Measurements from ENCODE around the gene GPR84. TPM values are rescaled to one million over a fixed set of nuclear protein-coding genes. Genes with fewer than 3 reads are reported as not detected.

The GPR84 gene
- total and polyA plus RNA-seq, 9 of the 15 experiments (the other 6 are each of a cell fraction or from before 2014, with no cell fraction given) = 0.07 to 0.18 (median 0.11) TPM; not detected in 5

DNA sequence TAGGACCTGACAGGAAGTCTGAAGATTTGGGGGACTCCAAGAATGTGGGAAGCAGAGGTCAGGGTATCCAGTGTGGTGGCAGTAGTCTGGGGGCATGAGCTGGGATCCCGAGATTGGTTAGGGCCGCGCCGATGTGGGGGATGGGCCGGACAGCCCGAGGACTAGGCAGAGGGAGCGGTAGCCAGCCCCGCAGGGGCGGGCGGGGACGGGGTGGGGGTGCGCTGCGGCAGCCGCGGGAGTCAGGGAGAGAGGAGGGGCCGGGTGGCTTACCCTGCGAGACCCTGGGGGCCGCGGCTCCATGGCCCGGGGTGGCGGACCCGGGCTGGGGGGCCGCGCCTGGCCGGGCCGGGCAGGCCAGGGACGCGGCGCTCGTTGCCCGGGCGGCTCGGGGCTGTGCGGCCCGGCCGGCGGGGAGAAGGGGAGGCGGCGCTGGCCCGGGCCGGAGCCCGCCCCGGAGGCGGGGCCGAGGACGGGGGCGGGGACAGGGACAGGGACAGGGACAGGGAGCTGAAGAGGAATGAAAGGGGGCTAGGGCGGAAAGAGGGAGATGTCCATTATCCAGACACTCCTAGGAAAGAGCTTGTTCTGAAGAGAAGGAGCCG, 14.6 kb upstream of the GPR84 start:
- in situ Hi-C loops (cut with MboI) (no loop called here), intact Hi-C loops (cut with micrococcal nuclease) (loop anchor here (1.0 kb wide), 2 partner anchors 10 to 15 kb away; no protein-coding TSS in a partner anchor)
- peaks cover 12% of the 10 kb centered on the region for H4K20me1 ChIP-seq (replicated peaks; ENCODE audit: control insufficient read depth, insufficient read depth, low read length)
- peak; percentile 96 for ATAC-seq
- peak overlapping the region; percentile 36 for H3K4me3 ChIP-seq
- under 1% methylated on average over 23 of the region's 49 CpGs for WGBS (ENCODE audit: insufficient coverage, low coverage, missing lambda C conversion rate)
- H3K27ac ChIP-seq (ENCODE audit: extremely low read depth, low read depth, low read length) = peak overlapping the region; percentile 22; the same call in 2 of the 3 replicates
- no peaks in the 10 kb centered on the region for H3K27me3 ChIP-seq (ENCODE audit: control insufficient read depth in 2 of 2, insufficient read depth in 2 of 2, low read length in 2 of 2)
- H2AFZ ChIP-seq (ENCODE audit: low read depth, low read length) = no peak overlapping the region
- no peaks in the 10 kb centered on the region for H3K9me3 ChIP-seq (replicated peaks; ENCODE audit: control insufficient read depth, insufficient read depth, low read depth, low read length)
- peaks cover 43 to 48% of the 10 kb centered on the region in 2 experiments; a peak in 4 of 5 replicates for H3K4me1 ChIP-seq (replicated peaks in 1 of 2; ENCODE audit: control insufficient read depth in 2 of 2, insufficient read depth in 2 of 2, low read length in 2 of 2)
- no peak for FAIRE-seq
- peak overlapping the region; percentile 1 to 86; a peak in 3 of 4 replicates for H3K9ac ChIP-seq (ENCODE audit: insufficient read depth in 1 of 2, low read depth in 2 of 2, low read length in 2 of 2)
- BruUV-seq (replicated peaks) = no TSS peak
- peaks cover 89% of the 10 kb centered on the region for H3K36me3 ChIP-seq (ENCODE audit: control insufficient read depth, insufficient read depth, low read length)
- DNase-seq (ENCODE audit: extremely low read depth in 1 of 4, low spot score in 3 of 4) = peak; percentile 82 to 87 (median 86)
- ChIA-PET CTCF (ENCODE audit: low intra/inter-chr PET ratio) (interaction anchor here (0.7 to 3.8 kb wide), 12 partner anchors 10 to 394 kb away, joined by 3 to 50 read pairs (median 8); partner anchors contain the start of genes COPZ1 and HOXC10), POLR2A (interaction anchor here (0.8 to 1.7 kb wide), 8 partner anchors 9 to 172 kb away, joined by 3 to 11 read pairs (median 5); no protein-coding TSS in a partner anchor)
- peak overlapping the region; percentile 84 for H3K4me2 ChIP-seq (ENCODE audit: insufficient read depth, low read length)
- H3K9me1 ChIP-seq (ENCODE audit: control insufficient read depth, insufficient read depth, low read length) = peaks cover 8% of the 10 kb centered on the region
- H3K79me2 ChIP-seq (ENCODE audit: control insufficient read depth, insufficient read depth, low read length) = peaks cover 54% of the 10 kb centered on the region
- TF ChIP-seq HMGN3 (IDR thresholded peaks at IDR 0.05; ENCODE audit: borderline replicate concordance, extremely low read depth, insufficient read length, low read depth, low read length) (peak; percentile 58), DACH1 (IDR thresholded peaks at IDR 0.05; ENCODE audit: partially characterized antibody) (no peak), IFI16 (CRISPR knock-in tag; IDR thresholded peaks at IDR 0.05) (no peak), CXXC5 (CRISPR knock-in tag; IDR thresholded peaks at IDR 0.05) (peak; percentile 36), RNF2 (IDR thresholded peaks at IDR 0.05) (no peak), PHF8 (IDR thresholded peaks at IDR 0.05; ENCODE audit: borderline replicate concordance, low read length) (peak; percentile 31; the same call in 1 of the 2 replicates), ELF1 (tag; IDR thresholded peaks at IDR 0.05) (no peak), SAP30 (IDR thresholded peaks at IDR 0.05; ENCODE audit: borderline replicate concordance, insufficient read depth, low read depth, low read length, poor library complexity, severe bottlenecking) (no peak), SMARCB1 (IDR thresholded peaks at IDR 0.05; ENCODE audit: insufficient read length, low read depth) (no peak), POLR2G (IDR thresholded peaks at IDR 0.05; ENCODE audit: low read depth, low read length) (peak; percentile 46; the same call in 1 of the 2 replicates)
- TF ChIP-seq, protein P1, sequence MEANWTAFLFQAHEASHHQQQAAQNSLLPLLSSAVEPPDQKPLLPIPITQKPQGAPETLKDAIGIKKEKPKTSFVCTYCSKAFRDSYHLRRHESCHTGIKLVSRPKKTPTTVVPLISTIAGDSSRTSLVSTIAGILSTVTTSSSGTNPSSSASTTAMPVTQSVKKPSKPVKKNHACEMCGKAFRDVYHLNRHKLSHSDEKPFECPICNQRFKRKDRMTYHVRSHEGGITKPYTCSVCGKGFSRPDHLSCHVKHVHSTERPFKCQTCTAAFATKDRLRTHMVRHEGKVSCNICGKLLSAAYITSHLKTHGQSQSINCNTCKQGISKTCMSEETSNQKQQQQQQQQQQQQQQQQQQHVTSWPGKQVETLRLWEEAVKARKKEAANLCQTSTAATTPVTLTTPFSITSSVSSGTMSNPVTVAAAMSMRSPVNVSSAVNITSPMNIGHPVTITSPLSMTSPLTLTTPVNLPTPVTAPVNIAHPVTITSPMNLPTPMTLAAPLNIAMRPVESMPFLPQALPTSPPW (CRISPR knock-in tag; IDR thresholded peaks at IDR 0.05) = peak; percentile 54
- TF ChIP-seq, protein P2, sequence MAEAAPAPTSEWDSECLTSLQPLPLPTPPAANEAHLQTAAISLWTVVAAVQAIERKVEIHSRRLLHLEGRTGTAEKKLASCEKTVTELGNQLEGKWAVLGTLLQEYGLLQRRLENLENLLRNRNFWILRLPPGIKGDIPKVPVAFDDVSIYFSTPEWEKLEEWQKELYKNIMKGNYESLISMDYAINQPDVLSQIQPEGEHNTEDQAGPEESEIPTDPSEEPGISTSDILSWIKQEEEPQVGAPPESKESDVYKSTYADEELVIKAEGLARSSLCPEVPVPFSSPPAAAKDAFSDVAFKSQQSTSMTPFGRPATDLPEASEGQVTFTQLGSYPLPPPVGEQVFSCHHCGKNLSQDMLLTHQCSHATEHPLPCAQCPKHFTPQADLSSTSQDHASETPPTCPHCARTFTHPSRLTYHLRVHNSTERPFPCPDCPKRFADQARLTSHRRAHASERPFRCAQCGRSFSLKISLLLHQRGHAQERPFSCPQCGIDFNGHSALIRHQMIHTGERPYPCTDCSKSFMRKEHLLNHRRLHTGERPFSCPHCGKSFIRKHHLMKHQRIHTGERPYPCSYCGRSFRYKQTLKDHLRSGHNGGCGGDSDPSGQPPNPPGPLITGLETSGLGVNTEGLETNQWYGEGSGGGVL (CRISPR knock-in tag; IDR thresholded peaks at IDR 0.05) = no peak
- TF ChIP-seq, protein P3, sequence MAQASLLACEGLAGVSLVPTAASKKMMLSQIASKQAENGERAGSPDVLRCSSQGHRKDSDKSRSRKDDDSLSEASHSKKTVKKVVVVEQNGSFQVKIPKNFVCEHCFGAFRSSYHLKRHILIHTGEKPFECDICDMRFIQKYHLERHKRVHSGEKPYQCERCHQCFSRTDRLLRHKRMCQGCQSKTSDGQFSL (CRISPR knock-in tag; IDR thresholded peaks at IDR 0.05) = peak; percentile 74; the same call in 1 of the 2 replicates
- TF ChIP-seq, protein P3 (tag; IDR thresholded peaks at IDR 0.05) = 0 out of 4 replicates have a peak, but pooled peaks of 1 of the 2 experiments have one; percentile 56
- TF ChIP-seq, protein P4, sequence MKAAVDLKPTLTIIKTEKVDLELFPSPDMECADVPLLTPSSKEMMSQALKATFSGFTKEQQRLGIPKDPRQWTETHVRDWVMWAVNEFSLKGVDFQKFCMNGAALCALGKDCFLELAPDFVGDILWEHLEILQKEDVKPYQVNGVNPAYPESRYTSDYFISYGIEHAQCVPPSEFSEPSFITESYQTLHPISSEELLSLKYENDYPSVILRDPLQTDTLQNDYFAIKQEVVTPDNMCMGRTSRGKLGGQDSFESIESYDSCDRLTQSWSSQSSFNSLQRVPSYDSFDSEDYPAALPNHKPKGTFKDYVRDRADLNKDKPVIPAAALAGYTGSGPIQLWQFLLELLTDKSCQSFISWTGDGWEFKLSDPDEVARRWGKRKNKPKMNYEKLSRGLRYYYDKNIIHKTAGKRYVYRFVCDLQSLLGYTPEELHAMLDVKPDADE (conservative IDR thresholded peaks at IDR 0.05; ENCODE audit: control insufficient read depth, low read depth, low read length) = peak; percentile 48; the same call in 1 of the 2 replicates

All from K562 (cell line).